GM12878 (cell line): ENCODE data around the gene SOWAHB. TPM values are rescaled to one million over a fixed set of nuclear protein-coding genes. Genes with fewer than 3 reads are reported as not detected.

Source experiments
- ATAC-seq: fragments of 200-7000 bp; cut with Tn5 transposase; 3 replicates; pipeline ENCODE4 v1.9.1; 2020; ENCODE audit warnings: mild to moderate bottlenecking, moderate library complexity
- BruUV-seq: library from RNA; stranded (reverse); fragments of 400-500 nt; replicated peaks from 2 replicates; lab custom pipeline; 2021; lab: Mats Ljungman, UMichigan
- CTCF ChIA-PET: fragments of 300-600 bp; sonication (Branson Sonifier 250); formaldehyde crosslinking; extraction: SDS; loops from one replicate; lab custom pipeline; 2021; ENCODE audit warnings: inconsistent platforms; lab: Yijun Ruan, JAX
- POLR2A ChIA-PET: fragments of 350-600 bp; formaldehyde crosslinking; extraction: SDS; loops from one replicate; lab custom pipeline; 2021; ENCODE audit warnings: inconsistent platforms; lab: Charles Lee
- RAD21 ChIA-PET: fragments of 300-600 bp; sonication (Branson Sonifier 250); formaldehyde crosslinking; loops from one replicate; lab custom pipeline; 2023; ENCODE audit warnings: antibody characterized with exemption; ENCODE audit not compliant: unreplicated experiment; lab: Charles Lee
- SMC1A ChIA-PET: fragments of 300-600 bp; sonication (Branson Sonifier 250); formaldehyde crosslinking; loops from one replicate; lab custom pipeline; 2023; ENCODE audit not compliant: unreplicated experiment, uncharacterized antibody; lab: Charles Lee
- DNase-seq: peaks from one replicate; pipeline ENCODE4 v3.0.0-alpha.2; 2011; ENCODE audit warnings: low read depth, low spot score
- FAIRE-seq: peaks from 3 replicates; lab custom pipeline; 2011; peaks lifted over from hg19 to GRCh38; lab: Jason Lieb, UNC
- H2AFZ ChIP-seq: 2 replicates; pipeline ENCODE4 v1.6.0; 2011; ENCODE audit warnings: low read depth, low read length, control low read depth; ENCODE audit not compliant: control insufficient read depth
- H3K27ac ChIP-seq: 2 replicates; pipeline ENCODE4 v1.5.1; 2011; ENCODE audit warnings: control low read depth; ENCODE audit not compliant: control insufficient read depth, insufficient read depth
- H3K27me3 ChIP-seq, 2 experiments: replicated peaks in 1 of 2; 2 replicates each; pipeline versions ENCODE4 v1.6.0 to v1.6.1; 2011; ENCODE audit warnings: low read length in 1 of 2; ENCODE audit not compliant: control insufficient read depth in 2 of 2, insufficient read depth in 2 of 2
- H3K36me3 ChIP-seq, 2 experiments: 2 replicates each; pipeline ENCODE4 v1.5.1; 2011; ENCODE audit warnings: low read length in 1 of 2; ENCODE audit not compliant: control insufficient read depth in 2 of 2, insufficient read depth in 2 of 2
- H3K4me1 ChIP-seq: 2 replicates; pipeline ENCODE4 v1.6.1; 2011; ENCODE audit warnings: mild to moderate bottlenecking, low read length, moderate library complexity, mixed read lengths; ENCODE audit not compliant: control insufficient read depth, insufficient read depth
- H3K4me2 ChIP-seq: 2 replicates; pipeline ENCODE4 v1.6.0; 2011; ENCODE audit warnings: control low read depth; ENCODE audit not compliant: control insufficient read depth, insufficient read depth
- H3K4me3 ChIP-seq: fragments of 200-600 bp; sonication (generic); 2 replicates; pipeline ENCODE4 v1.5.1; 2016
- H3K79me2 ChIP-seq: 2 replicates; pipeline ENCODE4 v1.6.0; 2011; ENCODE audit warnings: low read length; ENCODE audit not compliant: control insufficient read depth, insufficient read depth
- H3K9ac ChIP-seq: 2 replicates; pipeline ENCODE4 v1.8.0; 2011; ENCODE audit warnings: low read length, control low read depth, mixed read lengths; ENCODE audit not compliant: control insufficient read depth, insufficient read depth
- H3K9me3 ChIP-seq: replicated peaks from 3 replicates; pipeline ENCODE4 v1.5.1; 2011; ENCODE audit warnings: mild to moderate bottlenecking, low read length; ENCODE audit not compliant: control insufficient read depth, insufficient read depth
- H4K20me1 ChIP-seq: 2 replicates; pipeline ENCODE4 v1.6.0; 2011; ENCODE audit not compliant: control insufficient read depth, insufficient read depth
- ATF2 ChIP-seq: IDR thresholded peaks from 2 replicates; pipeline ENCODE4 v1.6.1; 2012; ENCODE audit warnings: low read length, inconsistent platforms
- CUX1 ChIP-seq: IDR thresholded peaks from 2 replicates; pipeline ENCODE4 v1.6.1; 2012; ENCODE audit warnings: improper control_type of control experiment, low read depth, low read length; ENCODE audit not compliant: insufficient replicate concordance
- FOXM1 ChIP-seq: IDR thresholded peaks from 2 replicates; pipeline ENCODE4 v1.6.1; 2012; ENCODE audit warnings: low read depth, mild to moderate bottlenecking, inconsistent platforms, low read length, moderate library complexity
- IRF3 ChIP-seq: fragments of 450-650 bp; IDR thresholded peaks from 2 replicates; pipeline ENCODE4 v1.6.1; 2014; ENCODE audit warnings: mild to moderate bottlenecking
- IRF5 ChIP-seq: fragments of 450-650 bp; IDR thresholded peaks from 2 replicates; pipeline ENCODE4 v1.6.1; 2017; ENCODE audit warnings: borderline replicate concordance
- WGBS: methylation state at CpG from one replicate; pipeline ENCODE4 v1.1.6; 2016; ENCODE audit warnings: low lambda C conversion rate; ENCODE audit not compliant: insufficient replicate concordance, insufficient coverage; ENCODE audit errors: missing lambda C conversion rate; 5-methylcytosine and 5-hydroxymethylcytosine counted together
- in situ Hi-C: fragments of 300-500 bp; cut with MboI; formaldehyde crosslinking; loops from 9 replicates; pipeline ENCODE4 v1.14.3; 2018; ENCODE audit warnings: mixed read lengths
- intact Hi-C: fragments of 100-400 bp; cut with micrococcal nuclease; formaldehyde crosslinking; loops from one replicate; pipeline ENCODE4 v1.14.2; 2022; ENCODE audit not compliant: unreplicated experiment
- polyA plus RNA-seq, 11 experiments: library from polyadenylated mRNA; depleted of rRNA in 4 of 11; unstranded in 6 of 11; stranded (reverse) in 5 of 11; fragments of >200 nt; fragmentation: Nextera tagmentation in 4 of 11; fragmentation: Illumina TruSeq in 1 of 11; extraction: Ambion mirVana in 4 of 11; extraction: Trizol in 1 of 11; gene quantifications; 1 replicate in 1 of 11; 2 replicates in 10 of 11; pipeline versions ENCODE4 v1.2.1 to v1.2.3, GENCODE V29; 2011 to 2016; ENCODE audit warnings: inconsistent platforms in 2 of 11, missing spikeins in 2 of 11, low read depth in 1 of 11
- total RNA-seq, 4 experiments: library from RNA; depleted of rRNA in 3 of 4; stranded (reverse); fragments of >200 nt in 3 of 4; fragmentation: Illumina TruSeq in 1 of 4; extraction: Trizol in 1 of 4; gene quantifications; 2 replicates each; pipeline versions ENCODE4 v1.2.1 to v1.2.3, GENCODE V29; 2013 to 2021

SOWAHB gene
- total and polyA plus RNA-seq, 10 of the 15 experiments (the other 5 are each of a cell fraction or from before 2014, with no cell fraction given), result 0.01 to 0.13 (median 0.05) TPM; not detected in 4

GRCh38 chr4:76939184-76939583, 41.2 kb upstream of the SOWAHB start:
- RAD21 ChIA-PET, result no interaction called here
- H4K20me1 ChIP-seq, result no peaks in the 10 kb centered on the region
- no peak overlapping the region for H3K27ac ChIP-seq
- H3K4me2 ChIP-seq, result no peak overlapping the region
- 67% methylated on average over 2 of the region's 2 CpGs for WGBS
- POLR2A ChIA-PET, result interaction anchor here (0.7 kb wide), 1 partner anchor 135 kb away, joined by 3 read pairs; no protein-coding TSS in a partner anchor
- TF ChIP-seq IRF5, result no peak
- H3K27me3 ChIP-seq, result no peaks in the 10 kb centered on the region
- no peaks in the 10 kb centered on the region for H3K36me3 ChIP-seq
- FAIRE-seq (no peak), ATAC-seq (no peak), DNase-seq (no peak)
- BruUV-seq, result no TSS peak
- CTCF ChIA-PET, result no interaction called here
- no peaks in the 10 kb centered on the region for H3K79me2 ChIP-seq
- H3K9ac ChIP-seq, result no peak overlapping the region
- in situ Hi-C loops, result no loop called here
- no peak overlapping the region for H2AFZ ChIP-seq
- H3K4me3 ChIP-seq, result no peak overlapping the region
- no peaks in the 10 kb centered on the region; the same call in 1 of the 3 replicates for H3K9me3 ChIP-seq
- no peaks in the 10 kb centered on the region for H3K4me1 ChIP-seq
- SMC1A ChIA-PET, result no interaction called here
- intact Hi-C loops, result no loop called here

- Histone ChIP-seq H3K9me3 (no peaks in the 10 kb centered on the region), H3K4me1 (no peaks in the 10 kb centered on the region), H3K4me3 (no peak overlapping the region), H3K27me3 (no peaks in the 10 kb centered on the region; a peak in 1 of 4 replicates), H4K20me1 (no peaks in the 10 kb centered on the region), H3K79me2 (no peaks in the 10 kb centered on the region), H3K4me2 (no peak overlapping the region), H2AFZ (no peak overlapping the region), H3K27ac (no peak overlapping the region), H3K36me3 (no peaks in the 10 kb centered on the region), H3K9ac (no peak overlapping the region)
- WGBS, result 68% methylated on average over 7 of the region's 7 CpGs
- ChIA-PET RAD21 (no interaction called here), SMC1A (no interaction called here), POLR2A (no interaction called here), CTCF (interaction anchor here (0.9 kb wide), 1 partner anchor 113 kb away, joined by 3 read pairs; no protein-coding TSS in a partner anchor)
- intact Hi-C loops (no loop called here), in situ Hi-C loops (no loop called here)
- no peak for ATAC-seq
- no peak for DNase-seq
- no peak for FAIRE-seq
- BruUV-seq, result no TSS peak
- no peak for TF ChIP-seq FOXM1
- TF ChIP-seq ATF2, result no peak
- TF ChIP-seq CUX1, result no peak
- no peak for TF ChIP-seq IRF3
Observed at GRCh38 chr4:76931576-76932276, 33.8 kb upstream of the SOWAHB start.
